ENCODE results near the gene ADGB. TPM values are rescaled to one million over a fixed set of nuclear protein-coding genes. Genes with fewer than 3 reads are reported as not detected.

The ADGB gene
- total RNA-seq, 1 experiment from 2014 or later = not detected

DNA sequence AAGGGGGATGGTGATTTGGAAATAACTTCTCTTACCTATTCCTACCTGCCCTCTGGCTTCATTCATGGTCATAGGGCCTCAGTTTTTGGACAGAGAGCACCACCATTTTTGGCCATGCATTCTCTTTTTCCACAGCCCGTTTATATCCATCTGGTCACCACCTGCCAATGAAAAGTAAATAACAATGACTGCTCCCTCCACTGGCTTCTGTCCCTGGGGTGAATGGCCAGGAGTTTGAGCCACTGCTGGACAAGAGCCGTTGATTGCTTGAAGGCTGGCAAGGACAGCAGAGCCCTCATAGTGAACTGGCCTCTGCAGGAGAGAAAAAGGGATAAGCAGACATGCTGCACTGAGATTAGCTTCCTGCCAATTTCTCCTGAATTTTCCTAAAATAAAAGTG is 261.8 kb downstream of the ADGB start:
- H3K36me3 Mint-ChIP-seq (ENCODE audit: insufficient read depth, unreplicated experiment) = no peaks in the 10 kb centered on the region
- TF ChIP-seq, protein P1, sequence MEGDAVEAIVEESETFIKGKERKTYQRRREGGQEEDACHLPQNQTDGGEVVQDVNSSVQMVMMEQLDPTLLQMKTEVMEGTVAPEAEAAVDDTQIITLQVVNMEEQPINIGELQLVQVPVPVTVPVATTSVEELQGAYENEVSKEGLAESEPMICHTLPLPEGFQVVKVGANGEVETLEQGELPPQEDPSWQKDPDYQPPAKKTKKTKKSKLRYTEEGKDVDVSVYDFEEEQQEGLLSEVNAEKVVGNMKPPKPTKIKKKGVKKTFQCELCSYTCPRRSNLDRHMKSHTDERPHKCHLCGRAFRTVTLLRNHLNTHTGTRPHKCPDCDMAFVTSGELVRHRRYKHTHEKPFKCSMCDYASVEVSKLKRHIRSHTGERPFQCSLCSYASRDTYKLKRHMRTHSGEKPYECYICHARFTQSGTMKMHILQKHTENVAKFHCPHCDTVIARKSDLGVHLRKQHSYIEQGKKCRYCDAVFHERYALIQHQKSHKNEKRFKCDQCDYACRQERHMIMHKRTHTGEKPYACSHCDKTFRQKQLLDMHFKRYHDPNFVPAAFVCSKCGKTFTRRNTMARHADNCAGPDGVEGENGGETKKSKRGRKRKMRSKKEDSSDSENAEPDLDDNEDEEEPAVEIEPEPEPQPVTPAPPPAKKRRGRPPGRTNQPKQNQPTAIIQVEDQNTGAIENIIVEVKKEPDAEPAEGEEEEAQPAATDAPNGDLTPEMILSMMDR (IDR thresholded peaks at IDR 0.05; ENCODE audit: unreplicated experiment) = no peak
- no peak for DNase-seq
- no peak overlapping the region for H3K27ac Mint-ChIP-seq (ENCODE audit: unreplicated experiment)
- no peaks in the 10 kb centered on the region for H3K27me3 Mint-ChIP-seq (ENCODE audit: unreplicated experiment)
- BruUV-seq (replicated peaks) = no TSS peak
- intact Hi-C loops (cut with micrococcal nuclease; ENCODE audit: unreplicated experiment) = no loop called here
- CTCF ChIA-PET = no interaction called here
- H3K4me3 Mint-ChIP-seq (ENCODE audit: low read depth, unreplicated experiment) = no peak overlapping the region
- H3K9me3 Mint-ChIP-seq (ENCODE audit: low read depth, unreplicated experiment) = no peaks in the 10 kb centered on the region
- H3K4me1 Mint-ChIP-seq (ENCODE audit: low read depth, unreplicated experiment) = no peaks in the 10 kb centered on the region

DNA sequence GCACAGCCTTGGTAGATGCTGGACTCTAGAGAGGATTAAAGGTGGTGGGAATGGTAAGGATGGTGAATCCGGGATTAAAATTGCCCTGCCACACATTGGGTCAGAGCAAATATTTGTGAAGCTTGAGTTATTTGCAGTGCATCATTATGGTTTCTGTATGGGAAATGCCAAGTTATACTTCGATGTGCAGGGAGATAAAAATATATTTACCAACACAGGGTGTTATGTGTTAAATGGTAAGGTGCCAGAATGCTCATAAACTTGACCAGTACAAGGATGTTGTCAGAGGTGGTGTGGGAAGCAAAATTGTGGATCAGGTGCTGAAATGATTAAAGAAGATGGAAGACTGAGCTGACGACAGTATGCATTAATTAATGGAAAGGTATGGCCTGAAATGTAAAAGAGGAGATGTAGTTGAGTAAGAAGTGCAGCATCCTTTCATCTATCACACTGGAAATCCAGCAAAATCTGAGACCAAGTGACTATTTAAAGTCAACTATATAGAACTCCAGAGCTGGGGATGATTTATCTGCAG is 262.3 kb downstream of the ADGB start:
- CTCF ChIA-PET = no interaction called here
- Mint-ChIP-seq H3K36me3 (ENCODE audit: insufficient read depth, unreplicated experiment) (no peaks in the 10 kb centered on the region), H3K27me3 (ENCODE audit: unreplicated experiment) (no peaks in the 10 kb centered on the region), H3K9me3 (ENCODE audit: low read depth, unreplicated experiment) (no peaks in the 10 kb centered on the region), H3K27ac (ENCODE audit: unreplicated experiment) (no peak overlapping the region), H3K4me3 (ENCODE audit: low read depth, unreplicated experiment) (no peak overlapping the region), H3K4me1 (ENCODE audit: low read depth, unreplicated experiment) (no peaks in the 10 kb centered on the region)
- no peak for DNase-seq
- intact Hi-C loops (cut with micrococcal nuclease; ENCODE audit: unreplicated experiment) = no loop called here
- BruUV-seq (replicated peaks) = no TSS peak
- TF ChIP-seq, protein P1 (IDR thresholded peaks at IDR 0.05; ENCODE audit: unreplicated experiment) = no peak

DNA sequence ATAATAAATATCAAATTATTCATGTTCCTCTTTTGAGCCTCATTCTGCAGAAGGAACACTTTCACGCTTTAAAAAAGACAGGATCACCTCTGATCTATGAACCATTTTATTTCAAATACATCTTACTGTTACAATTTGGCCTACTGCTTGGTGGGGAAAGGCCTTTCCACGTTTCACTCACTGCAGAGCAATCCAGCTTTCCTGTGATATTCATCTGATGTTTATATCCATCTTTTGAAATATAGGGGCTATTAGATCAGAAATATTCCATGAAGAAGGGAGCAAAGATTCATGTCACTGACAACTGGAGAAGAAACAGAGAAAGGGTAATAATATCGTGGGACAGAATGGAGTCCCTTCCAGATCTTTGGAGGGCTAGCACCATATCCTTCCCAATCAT is 262.9 kb downstream of the ADGB start:
- no TSS peak for BruUV-seq (replicated peaks)

DNA sequence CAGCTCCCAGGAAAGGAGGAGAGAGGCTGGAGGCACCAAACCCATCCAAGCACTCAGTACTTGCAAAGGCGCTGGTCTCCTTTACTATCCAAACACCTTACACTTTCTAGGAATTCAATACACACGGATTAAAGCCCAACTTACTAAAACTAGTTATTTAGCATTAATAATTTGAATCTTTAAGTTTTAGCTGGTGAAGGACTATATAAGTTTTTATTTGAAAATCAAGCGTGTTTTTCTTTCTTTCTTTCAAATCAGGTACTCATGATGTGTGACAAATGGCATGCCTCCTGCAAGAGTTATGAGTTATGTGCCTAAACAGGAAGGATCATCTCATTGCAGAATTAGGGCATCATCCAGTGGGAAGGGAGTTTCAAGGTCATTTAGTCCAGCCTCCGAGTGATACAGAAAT is 263.7 kb downstream of the ADGB start:
- Mint-ChIP-seq H3K27ac (ENCODE audit: unreplicated experiment) (no peak overlapping the region), H3K4me3 (ENCODE audit: low read depth, unreplicated experiment) (no peak overlapping the region), H3K4me1 (ENCODE audit: low read depth, unreplicated experiment) (no peaks in the 10 kb centered on the region), H3K27me3 (ENCODE audit: unreplicated experiment) (no peaks in the 10 kb centered on the region), H3K9me3 (ENCODE audit: low read depth, unreplicated experiment) (no peaks in the 10 kb centered on the region), H3K36me3 (ENCODE audit: insufficient read depth, unreplicated experiment) (no peaks in the 10 kb centered on the region)
- CTCF ChIA-PET = interaction anchor here (0.7 kb wide), 1 partner anchor 350 kb away, joined by 6 read pairs; no protein-coding TSS in a partner anchor
- intact Hi-C loops (cut with micrococcal nuclease; ENCODE audit: unreplicated experiment) = no loop called here
- DNase-seq = no peak
- BruUV-seq (replicated peaks) = no TSS peak
- TF ChIP-seq, protein P1 (IDR thresholded peaks at IDR 0.05; ENCODE audit: unreplicated experiment) = no peak

More for the DNA sequence above, 262.9 kb downstream of the ADGB start:
- Mint-ChIP-seq H3K4me1 (ENCODE audit: low read depth, unreplicated experiment) (no peaks in the 10 kb centered on the region), H3K27me3 (ENCODE audit: unreplicated experiment) (no peaks in the 10 kb centered on the region), H3K4me3 (ENCODE audit: low read depth, unreplicated experiment) (no peak overlapping the region), H3K9me3 (ENCODE audit: low read depth, unreplicated experiment) (no peaks in the 10 kb centered on the region), H3K36me3 (ENCODE audit: insufficient read depth, unreplicated experiment) (no peaks in the 10 kb centered on the region), H3K27ac (ENCODE audit: unreplicated experiment) (no peak overlapping the region)
- CTCF ChIA-PET = no interaction called here
- intact Hi-C loops (cut with micrococcal nuclease; ENCODE audit: unreplicated experiment) = no loop called here
- DNase-seq = no peak
- TF ChIP-seq, protein P1 (IDR thresholded peaks at IDR 0.05; ENCODE audit: unreplicated experiment) = no peak

All from Calu3 (cell line).